BLaER1 treated with 17β-estradiol and CSF1 and Interleukin-3, amounts not matched to agents 10 nM and 100 nM (cell line): ENCODE data around the gene SLC5A4.
"Not testable (repeated sequence)": the region's sequence is repeated elsewhere in the genome, so short reads cannot be mapped to it uniquely, and the experiment has no call there.

Experiments
- H3K27ac ChIP-seq, 11 experiments: shearing (Covaris generic); formaldehyde crosslinking; 2 replicates each; pipeline ENCODE4 v1.8.1; 2022
- H3K27me3 ChIP-seq, 11 experiments: shearing (Covaris generic); formaldehyde crosslinking; 2 replicates each; pipeline ENCODE4 v1.8.1; 2022
- H3K36me3 ChIP-seq, 11 experiments: shearing (Covaris generic); formaldehyde crosslinking; 2 replicates each; pipeline ENCODE4 v1.8.1; 2022
- H3K4me1 ChIP-seq, 10 experiments: shearing (Covaris generic); formaldehyde crosslinking; 2 replicates each; pipeline ENCODE4 v1.8.1; 2022
- H3K4me2 ChIP-seq, 11 experiments: shearing (Covaris generic); formaldehyde crosslinking; 2 replicates each; pipeline ENCODE4 v1.8.1; 2022
- H3K4me3 ChIP-seq, 10 experiments: shearing (Covaris generic); formaldehyde crosslinking; 2 replicates each; pipeline ENCODE4 v1.8.1; 2022
- H3K9ac ChIP-seq, 11 experiments: shearing (Covaris generic); formaldehyde crosslinking; 2 replicates each; pipeline ENCODE4 v1.8.1; 2022
- H3K9me3 ChIP-seq, 11 experiments: shearing (Covaris generic); formaldehyde crosslinking; replicated peaks in 1 of 11; 2 replicates each; pipeline ENCODE4 v1.8.1; 2022
- H4K20me1 ChIP-seq, 11 experiments: shearing (Covaris generic); formaldehyde crosslinking; 2 replicates each; pipeline ENCODE4 v1.8.1; 2022
- Cebpa-rat ChIP-seq, 11 experiments: shearing (Covaris generic); IDR thresholded peaks; 2 replicates each; pipeline ENCODE4 v1.8.1; 2022

Gene SLC5A4

GRCh38 chr22:32255217-32255616, at the start of gene SLC5A4:
Gene SLC5A4, minus strand, starts transcription at chr22:32255347. Its CDS starts 18 bp downstream, at chr22:32255329.
- H3K27me3 ChIP-seq: no peaks in the 10 kb centered on the region
- H3K4me1 ChIP-seq: peaks cover 0 to 8% (median 0%) of the 10 kb centered on the region in 10 experiments; a peak in 1 of 20 replicates
- H3K4me3 ChIP-seq: no peak within 1 kb of the TSS
- H3K27ac ChIP-seq: no peak within 1 kb of the TSS
- no peak within 1 kb of the TSS for H3K4me2 ChIP-seq
- H4K20me1 ChIP-seq: no peaks in the 10 kb centered on the region; a peak in 1 of 22 replicates
- TF ChIP-seq Cebpa-rat (IDR thresholded peaks at IDR 0.05): no peak
- no peak within 1 kb of the TSS for H3K9ac ChIP-seq
- H3K9me3 ChIP-seq: no peaks in the 10 kb centered on the region
- H3K36me3 ChIP-seq: no peaks in the 10 kb centered on the region

- not testable (repeated sequence) for H3K4me2 ChIP-seq, H3K9me3 ChIP-seq, H3K27ac ChIP-seq, H3K4me1 ChIP-seq, H3K36me3 ChIP-seq, H3K27me3 ChIP-seq, H3K4me3 ChIP-seq, H4K20me1 ChIP-seq, H3K9ac ChIP-seq
These were observed 38.8 kb upstream of the SLC5A4 start for GRCh38 chr22:32293921-32294320.

- H3K9me3 ChIP-seq: peaks cover 0 to 3% (median 0%) of the 10 kb centered on the region in 11 experiments; a peak in 1 of 22 replicates
- no peak overlapping the region for H3K27ac ChIP-seq
- H3K4me2 ChIP-seq: no peak overlapping the region
- no peak overlapping the region for H3K9ac ChIP-seq
- no peaks in the 10 kb centered on the region for H3K27me3 ChIP-seq
- no peaks in the 10 kb centered on the region for H3K36me3 ChIP-seq
- no peak overlapping the region for H3K4me3 ChIP-seq
- H3K4me1 ChIP-seq: no peaks in the 10 kb centered on the region
- peak in 1 of 11 experiments; percentile 47; a peak in 1 of 22 replicates for TF ChIP-seq Cebpa-rat (IDR thresholded peaks at IDR 0.05)
- no peaks in the 10 kb centered on the region for H4K20me1 ChIP-seq
These were observed 31.2 kb upstream of the SLC5A4 start for GRCh38 chr22:32286290-32286840.

- no peaks in the 10 kb centered on the region for H4K20me1 ChIP-seq
- no peaks in the 10 kb centered on the region for H3K36me3 ChIP-seq
- H3K27me3 ChIP-seq: no peaks in the 10 kb centered on the region
- no peaks in the 10 kb centered on the region for H3K9me3 ChIP-seq
- H3K4me2 ChIP-seq: no peak overlapping the region
- H3K4me1 ChIP-seq: no peaks in the 10 kb centered on the region
- no peak for TF ChIP-seq Cebpa-rat (IDR thresholded peaks at IDR 0.05)
- no peak overlapping the region for H3K4me3 ChIP-seq
- no peak overlapping the region for H3K27ac ChIP-seq
- H3K9ac ChIP-seq: no peak overlapping the region
These were observed 25.9 kb upstream of the SLC5A4 start for GRCh38 chr22:32281072-32281471.

- H3K9ac ChIP-seq, H3K36me3 ChIP-seq, H3K27me3 ChIP-seq, H4K20me1 ChIP-seq, H3K27ac ChIP-seq, H3K4me1 ChIP-seq, H3K9me3 ChIP-seq, H3K4me2 ChIP-seq, H3K4me3 ChIP-seq: not testable (repeated sequence)
These were observed 20.2 kb upstream of the SLC5A4 start for GRCh38 chr22:32275353-32275752.

GRCh38 chr22:32271389-32271788, 16.2 kb upstream of the SLC5A4 start:
- Histone ChIP-seq H3K27ac (no peak overlapping the region), H3K9ac (no peak overlapping the region), H3K4me2 (no peak overlapping the region), H3K4me1 (peaks cover 0 to 3% (median 0%) of the 10 kb centered on the region in 10 experiments; a peak in 4 of 20 replicates), H3K9me3 (no peaks in the 10 kb centered on the region), H4K20me1 (0 out of 22 replicates have a peak, but pooled peaks cover 0 to 9% (median 0%) of the 10 kb centered on the region in 11 experiments), H3K36me3 (no peaks in the 10 kb centered on the region), H3K4me3 (no peak overlapping the region), H3K27me3 (no peaks in the 10 kb centered on the region)
- TF ChIP-seq Cebpa-rat (IDR thresholded peaks at IDR 0.05): no peak

DNA sequence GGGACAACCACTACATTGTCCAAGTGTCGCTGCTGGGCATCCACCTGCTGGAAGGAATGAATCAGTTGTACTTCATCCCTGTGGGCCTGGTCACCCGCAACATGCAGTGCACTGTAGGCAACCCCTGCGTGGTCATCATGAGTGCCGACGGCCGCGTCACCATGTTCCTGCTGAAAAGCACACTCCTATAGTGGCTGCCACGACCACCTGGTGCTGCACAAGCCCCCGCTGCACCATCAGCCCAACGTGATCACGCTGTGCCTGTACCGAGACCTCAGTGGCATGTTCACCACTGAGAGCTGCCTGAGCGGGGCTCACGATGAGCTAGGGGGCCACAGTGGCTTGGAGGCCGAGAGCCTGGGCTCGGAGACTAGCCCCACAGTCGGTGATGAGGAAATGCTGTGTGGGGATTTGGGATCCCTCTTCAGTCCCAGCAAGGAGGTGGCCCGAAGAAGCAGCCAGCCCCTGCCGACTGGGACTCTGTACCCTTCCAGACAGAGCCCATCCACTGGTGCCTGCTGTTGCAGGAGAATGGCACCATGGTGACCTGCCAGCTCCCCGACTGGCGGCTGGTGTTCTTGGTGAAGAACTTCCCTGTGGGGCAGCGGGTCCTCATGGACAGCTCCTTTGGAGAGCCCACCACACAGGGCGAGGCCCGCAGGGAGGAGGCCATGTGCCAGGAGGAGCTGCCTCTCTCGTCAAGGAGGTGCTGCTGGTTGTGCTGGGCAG, 15.7 kb upstream of the SLC5A4 start:
- 0 out of 22 replicates have a peak, but pooled peaks cover 0 to 9% (median 0%) of the 10 kb centered on the region in 11 experiments for H4K20me1 ChIP-seq
- H3K27me3 ChIP-seq: no peaks in the 10 kb centered on the region
- H3K9ac ChIP-seq: no peak overlapping the region
- no peak overlapping the region for H3K27ac ChIP-seq
- no peak overlapping the region for H3K4me3 ChIP-seq
- H3K9me3 ChIP-seq: no peaks in the 10 kb centered on the region
- H3K4me1 ChIP-seq: peaks cover 0 to 8% (median 3%) of the 10 kb centered on the region in 10 experiments; a peak in 13 of 20 replicates
- no peak for TF ChIP-seq Cebpa-rat (IDR thresholded peaks at IDR 0.05)
- H3K4me2 ChIP-seq: no peak overlapping the region
- no peaks in the 10 kb centered on the region for H3K36me3 ChIP-seq

- no peaks in the 10 kb centered on the region for H3K36me3 ChIP-seq
- no peak overlapping the region for H3K4me3 ChIP-seq
- H3K4me1 ChIP-seq: peaks cover 0 to 13% (median 7%) of the 10 kb centered on the region in 10 experiments; a peak in 13 of 20 replicates
- H3K9ac ChIP-seq: no peak overlapping the region
- no peaks in the 10 kb centered on the region for H3K27me3 ChIP-seq
- H4K20me1 ChIP-seq: 0 out of 22 replicates have a peak, but pooled peaks cover 0 to 9% (median 0%) of the 10 kb centered on the region in 11 experiments
- no peaks in the 10 kb centered on the region for H3K9me3 ChIP-seq
- no peak for TF ChIP-seq Cebpa-rat (IDR thresholded peaks at IDR 0.05)
- no peak overlapping the region for H3K27ac ChIP-seq
- H3K4me2 ChIP-seq: no peak overlapping the region
These were observed 14.2 kb upstream of the SLC5A4 start for GRCh38 chr22:32269316-32269715.

GRCh38 chr22:32267011-32267410, 11.9 kb upstream of the SLC5A4 start:
- H3K27ac ChIP-seq: no peak overlapping the region
- 0 out of 22 replicates have a peak, but pooled peaks cover 0 to 9% (median 0%) of the 10 kb centered on the region in 11 experiments for H4K20me1 ChIP-seq
- no peak overlapping the region for H3K9ac ChIP-seq
- no peaks in the 10 kb centered on the region for H3K9me3 ChIP-seq
- peaks cover 0 to 13% (median 7%) of the 10 kb centered on the region in 10 experiments; a peak in 13 of 20 replicates for H3K4me1 ChIP-seq
- no peak overlapping the region for H3K4me2 ChIP-seq
- no peak overlapping the region for H3K4me3 ChIP-seq
- no peak for TF ChIP-seq Cebpa-rat (IDR thresholded peaks at IDR 0.05)
- H3K27me3 ChIP-seq: no peaks in the 10 kb centered on the region
- no peaks in the 10 kb centered on the region for H3K36me3 ChIP-seq
